C4-2B (cell line): ENCODE measurements around the gene MUC5B.

Experiments used
- ZFX ChIP-seq: fragments of 450-650 bp; IDR thresholded peaks from 2 replicates; pipeline ENCODE4 v1.6.1; 2017
- TF ChIP-seq, protein P1 (sequence below): fragments of 450-650 bp; conservative IDR thresholded peaks from 2 replicates; pipeline ENCODE4 v1.5.1; 2017; ENCODE audit warnings: mild to moderate bottlenecking

DNA sequence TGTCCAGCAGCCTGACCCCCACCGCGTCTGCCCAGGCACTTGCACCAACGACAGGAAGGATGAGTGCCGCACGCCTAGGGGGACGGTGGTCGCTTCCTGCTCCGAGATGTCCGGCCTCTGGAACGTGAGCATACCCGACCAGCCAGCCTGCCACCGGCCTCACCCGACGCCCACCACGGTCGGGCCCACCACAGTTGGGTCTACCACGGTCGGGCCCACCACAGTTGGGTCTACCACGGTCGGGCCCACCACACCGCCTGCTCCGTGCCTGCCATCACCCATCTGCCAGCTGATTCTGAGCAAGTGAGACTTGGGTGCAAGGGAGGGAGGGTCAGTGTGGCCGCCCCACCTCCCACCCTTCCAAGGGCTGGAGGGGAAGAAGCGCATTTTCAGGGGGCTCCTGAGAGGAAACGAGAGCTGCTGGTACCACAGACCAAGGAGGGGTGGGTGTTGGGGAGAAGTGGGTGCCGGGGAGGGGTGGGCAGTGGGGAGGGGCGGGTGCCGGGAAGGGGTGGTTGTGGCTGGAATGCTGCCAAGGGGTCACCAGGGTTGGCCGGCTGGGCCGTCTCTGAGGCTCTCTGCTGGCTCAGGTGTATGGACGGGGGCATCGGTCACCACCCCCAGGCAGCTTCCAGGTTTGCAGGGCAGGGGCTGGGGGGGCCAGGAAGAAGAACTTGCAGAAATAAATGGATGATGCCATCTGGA is 27.7 kb upstream of the MUC5B start:
- TF ChIP-seq, protein P1, sequence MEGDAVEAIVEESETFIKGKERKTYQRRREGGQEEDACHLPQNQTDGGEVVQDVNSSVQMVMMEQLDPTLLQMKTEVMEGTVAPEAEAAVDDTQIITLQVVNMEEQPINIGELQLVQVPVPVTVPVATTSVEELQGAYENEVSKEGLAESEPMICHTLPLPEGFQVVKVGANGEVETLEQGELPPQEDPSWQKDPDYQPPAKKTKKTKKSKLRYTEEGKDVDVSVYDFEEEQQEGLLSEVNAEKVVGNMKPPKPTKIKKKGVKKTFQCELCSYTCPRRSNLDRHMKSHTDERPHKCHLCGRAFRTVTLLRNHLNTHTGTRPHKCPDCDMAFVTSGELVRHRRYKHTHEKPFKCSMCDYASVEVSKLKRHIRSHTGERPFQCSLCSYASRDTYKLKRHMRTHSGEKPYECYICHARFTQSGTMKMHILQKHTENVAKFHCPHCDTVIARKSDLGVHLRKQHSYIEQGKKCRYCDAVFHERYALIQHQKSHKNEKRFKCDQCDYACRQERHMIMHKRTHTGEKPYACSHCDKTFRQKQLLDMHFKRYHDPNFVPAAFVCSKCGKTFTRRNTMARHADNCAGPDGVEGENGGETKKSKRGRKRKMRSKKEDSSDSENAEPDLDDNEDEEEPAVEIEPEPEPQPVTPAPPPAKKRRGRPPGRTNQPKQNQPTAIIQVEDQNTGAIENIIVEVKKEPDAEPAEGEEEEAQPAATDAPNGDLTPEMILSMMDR, result no peak
- TF ChIP-seq ZFX, result no peak
